Right lobe of liver (tissue), 6 donors: ENCODE measurements around the gene SAP30. TPM values are rescaled to one million over a fixed set of nuclear protein-coding genes. Genes with fewer than 3 reads are reported as not detected.

ENCODE experiments used
- ATAC-seq, 4 donors: fragments of 200-7000 bp; cut with Tn5 transposase; one replicate each; pipeline ENCODE4 v1.9.1; 2020; ENCODE audit warnings: mild to moderate bottlenecking in 4 of 4, moderate library complexity in 4 of 4
- DNase-seq, 3 donors: peaks; one replicate each; pipeline ENCODE4 v3.0.0-alpha.2; 2020
- H3K27ac ChIP-seq, 3 donors: fragments of 200-600 bp; one replicate each; pipeline ENCODE4 v1.8.0; 2022
- H3K27me3 ChIP-seq, 2 donors: fragments of 200-600 bp; one replicate each; pipeline ENCODE4 v1.8.0; 2022
- H3K36me3 ChIP-seq, 4 donors: fragments of 200-600 bp; sonication (generic) in 1 of 4; one replicate each; pipeline versions ENCODE4 v1.5.1 to v1.8.0; 2017 to 2022; ENCODE audit warnings: control low read depth in 1 of 4
- H3K4me1 ChIP-seq, 4 donors: fragments of 200-600 bp; sonication (generic) in 1 of 4; one replicate each; pipeline versions ENCODE4 v1.5.1 to v1.8.0; 2017 to 2022; ENCODE audit warnings: control low read depth in 1 of 4
- H3K4me3 ChIP-seq, 3 donors: fragments of 200-600 bp; one replicate each; pipeline ENCODE4 v1.8.0; 2022
- H3K9me3 ChIP-seq, 4 donors: fragments of 200-600 bp; sonication (generic) in 1 of 4; one replicate each; pipeline versions ENCODE4 v1.5.1 to v1.8.0; 2017 to 2022; ENCODE audit warnings: control low read depth in 1 of 4
- CTCF ChIP-seq, 4 donors: fragments of 200-600 bp in 3 of 4; fragments of 450-650 bp in 1 of 4; IDR thresholded peaks; one replicate each; pipeline versions ENCODE4 v1.5.1 to v1.8.0; 2016 to 2022; ENCODE audit warnings: antibody characterized with exemption in 4 of 4, mild to moderate bottlenecking in 2 of 4
- POLR2A ChIP-seq: fragments of 450-650 bp; IDR thresholded peaks from one replicate; pipeline ENCODE4 v1.6.1; 2017; ENCODE audit warnings: antibody characterized with exemption, mild to moderate bottlenecking
- WGBS: methylation state at CpG from one replicate; pipeline ENCODE4 v1.1.6; 2018; ENCODE audit warnings: low coverage, low lambda C conversion rate; ENCODE audit not compliant: insufficient coverage; ENCODE audit errors: missing lambda C conversion rate; 5-methylcytosine and 5-hydroxymethylcytosine counted together
- intact Hi-C, 2 donors: fragments of 100-400 bp; cut with DNase I; formaldehyde crosslinking; loops; one replicate each; pipeline versions ENCODE4 v1.11.2 to v1.14.1; 2022
- total RNA-seq, 6 experiments: library from RNA; depleted of rRNA in 2 of 6; stranded (reverse); fragments of >200 nt in 2 of 6; fragmentation: NEBNext Ultra II Directional in 3 of 6; extraction: Animal tissue kit (Norgen Biotek cat#: 25700) in 3 of 6; gene quantifications; one replicate each; pipeline versions ENCODE4 v1.1.0 to v1.2.4, GENCODE V29; 2016 to 2023
- donor health status: DM: no; HTN: yes; CAD: no.
- donor health status: DM: no; HTN: no; CAD: no.
- donor health status: DM: no; HTN: no; CAD: no.
- donor health status: DM: no; HTN: yes; CAD: no.
- donor health status: DM: no; HTN: yes; CAD: no.

Gene SAP30
- total RNA-seq, 6 experiments from 2014 or later = 3.5 to 12.8 (median 7.7) TPM

GRCh38 chr4:173413036-173413435 is 42.3 kb downstream of the SAP30 start:
- no peak for DNase-seq
- WGBS = 36% methylated on average over 1 of the region's 1 CpG
- intact Hi-C loops = loop anchor here in 1 of 2 donors (10.0 kb wide), 1 partner anchor 88 kb away; no protein-coding TSS in a partner anchor
- no peaks in the 10 kb centered on the region for H3K27me3 ChIP-seq
- no peaks in the 10 kb centered on the region for H3K9me3 ChIP-seq
- no peak for ATAC-seq
- TF ChIP-seq CTCF (IDR thresholded peaks at IDR 0.05) (no peak), POLR2A (peak; percentile 23)
- H3K27ac ChIP-seq = no peak overlapping the region
- H3K4me1 ChIP-seq = peaks cover 0 to 9% (median 2%) of the 10 kb centered on the region in 4 donors
- H3K36me3 ChIP-seq = no peaks in the 10 kb centered on the region
- no peak overlapping the region for H3K4me3 ChIP-seq

GRCh38 chr4:173414456-173414855 is 43.7 kb downstream of the SAP30 start:
- DNase-seq (no peak), ATAC-seq (no peak)
- 0% methylated on average over 1 of the region's 3 CpGs for WGBS
- TF ChIP-seq POLR2A (no peak), CTCF (IDR thresholded peaks at IDR 0.05) (no peak)
- no peaks in the 10 kb centered on the region for H3K9me3 ChIP-seq
- no peak overlapping the region for H3K4me3 ChIP-seq
- no peaks in the 10 kb centered on the region for H3K36me3 ChIP-seq
- intact Hi-C loops = loop anchor here in 1 of 2 donors (10.0 kb wide), 1 partner anchor 90 kb away; no protein-coding TSS in a partner anchor
- no peaks in the 10 kb centered on the region for H3K27me3 ChIP-seq
- H3K4me1 ChIP-seq = peaks cover 0 to 9% (median 2%) of the 10 kb centered on the region in 4 donors
- no peak overlapping the region for H3K27ac ChIP-seq

- WGBS = 50% methylated on average over 3 of the region's 3 CpGs
- intact Hi-C loops = loop anchor here (5.0 to 10.0 kb wide), 2 partner anchors 90 to 93 kb away; no protein-coding TSS in a partner anchor
- H3K27me3 ChIP-seq = no peaks in the 10 kb centered on the region
- peak; percentile 26 to 47 (median 32) for ATAC-seq
- DNase-seq = no peak
- peaks cover 0 to 9% (median 2%) of the 10 kb centered on the region in 4 donors for H3K4me1 ChIP-seq
- no peak overlapping the region for H3K4me3 ChIP-seq
- no peak for TF ChIP-seq POLR2A
- no peak for TF ChIP-seq CTCF (IDR thresholded peaks at IDR 0.05)
- no peaks in the 10 kb centered on the region for H3K9me3 ChIP-seq
- H3K27ac ChIP-seq = no peak overlapping the region
- no peaks in the 10 kb centered on the region for H3K36me3 ChIP-seq
These were observed 44.3 kb downstream of the SAP30 start for GRCh38 chr4:173415092-173415491.

GRCh38 chr4:173415885-173416653 is 45.3 kb downstream of the SAP30 start:
- H3K36me3 ChIP-seq = no peaks in the 10 kb centered on the region
- H3K4me3 ChIP-seq = no peak overlapping the region
- no peaks in the 10 kb centered on the region for H3K9me3 ChIP-seq
- peak; percentile 31 for TF ChIP-seq POLR2A
- TF ChIP-seq CTCF (IDR thresholded peaks at IDR 0.05) = peak in 1 of 4 donors; percentile 9
- DNase-seq (peak; percentile 40 to 57 (median 57)), ATAC-seq (peak; percentile 36 to 50 (median 44))
- peaks cover 0 to 6% (median 1%) of the 10 kb centered on the region in 4 donors for H3K4me1 ChIP-seq
- H3K27me3 ChIP-seq = no peaks in the 10 kb centered on the region
- WGBS = 65% methylated on average over 18 of the region's 26 CpGs
- intact Hi-C loops = loop anchor here (5.0 to 10.0 kb wide), 2 partner anchors 91 to 94 kb away; no protein-coding TSS in a partner anchor
- H3K27ac ChIP-seq = peak overlapping the region in 1 of 3 donors; percentile 6
